HG02840 (cell line): ENCODE measurements around the gene TBKBP1.

Experiments
- ATAC-seq: cut with Tn5 transposase; IDR thresholded peaks from one replicate; pipeline ENCODE4 v1.9.1; 2021; ENCODE audit warnings: mild to moderate bottlenecking, moderate library complexity, moderate number of reproducible peaks; ENCODE audit not compliant: unreplicated experiment, low FRiP score

The TBKBP1 gene

GRCh38 chr17:47693731-47694580 lies at the start of gene TBKBP1:
Gene TBKBP1, plus strand, starts transcription at chr17:47694161. Its CDS starts 1,952 bp downstream, at chr17:47696113.
- no peak for ATAC-seq

GRCh38 chr17:47644324-47644723 lies 49.6 kb upstream of the TBKBP1 start:
- no peak for ATAC-seq

GRCh38 chr17:47649153-47649971 lies 44.6 kb upstream of the TBKBP1 start, which contains the start of gene KPNB1:
Gene KPNB1, plus strand, starts transcription at chr17:47649919. Its CDS starts 326 bp downstream, at chr17:47650245.
- ATAC-seq: peak; percentile 84

- peak; percentile 0 for ATAC-seq
Measured at GRCh38 chr17:47649972-47650524, 43.9 kb upstream of the TBKBP1 start.

GRCh38 chr17:47650525-47651522 lies 43.1 kb upstream of the TBKBP1 start:
- ATAC-seq: peak; percentile 40

- ATAC-seq: no peak
Measured at GRCh38 chr17:47651704-47652103, 42.3 kb upstream of the TBKBP1 start.

GRCh38 chr17:47652570-47652969 lies 41.4 kb upstream of the TBKBP1 start:
- ATAC-seq: no peak

- no peak for ATAC-seq
Measured at GRCh38 chr17:47653442-47653841, 40.5 kb upstream of the TBKBP1 start.

GRCh38 chr17:47654991-47655390 lies 39.0 kb upstream of the TBKBP1 start:
- no peak for ATAC-seq

- ATAC-seq: no peak
Measured at GRCh38 chr17:47660064-47660492, 33.9 kb upstream of the TBKBP1 start.

GRCh38 chr17:47663912-47664623 lies 29.9 kb upstream of the TBKBP1 start:
- no peak for ATAC-seq

- no peak for ATAC-seq
Measured at GRCh38 chr17:47664624-47664941, 29.4 kb upstream of the TBKBP1 start.

- no peak for ATAC-seq
Measured at GRCh38 chr17:47665655-47666054, 28.3 kb upstream of the TBKBP1 start.

- no peak for ATAC-seq
Measured at GRCh38 chr17:47669081-47669480, 24.9 kb upstream of the TBKBP1 start.

GRCh38 chr17:47670064-47670463 lies 23.9 kb upstream of the TBKBP1 start:
- no peak for ATAC-seq

GRCh38 chr17:47674499-47674898 lies 19.5 kb upstream of the TBKBP1 start:
- no peak for ATAC-seq

- ATAC-seq: no peak
Measured at GRCh38 chr17:47675380-47676198, 18.4 kb upstream of the TBKBP1 start.

- no peak for ATAC-seq
Measured at GRCh38 chr17:47676199-47676472, 17.8 kb upstream of the TBKBP1 start.
